ENCODE measurements around the gene ZSWIM8.
A peak's percentile ranks its signal among the peaks of the same experiment; 100 is the strongest.

The ZSWIM8 gene

DNA sequence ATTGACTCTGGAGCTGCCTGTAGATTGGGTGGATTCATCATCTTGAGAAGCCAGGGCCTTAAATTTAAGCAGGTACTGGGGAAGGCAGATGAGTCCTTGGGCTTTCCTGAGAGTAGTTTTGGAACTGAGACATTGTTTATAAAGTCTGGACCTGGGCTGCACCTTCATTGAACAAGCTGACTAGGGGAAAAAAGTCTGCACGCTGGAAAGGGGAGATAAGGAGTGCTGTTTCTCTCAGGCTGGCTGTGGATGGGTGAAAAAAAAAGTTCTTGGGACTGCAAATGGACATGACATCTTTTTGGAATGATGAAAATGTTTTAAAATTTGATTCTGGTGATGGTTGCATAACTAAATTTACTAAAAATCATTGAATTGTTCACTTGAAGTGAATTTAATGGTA, 29.2 kb upstream of the ZSWIM8 start:
- TF ChIP-seq, protein P1, sequence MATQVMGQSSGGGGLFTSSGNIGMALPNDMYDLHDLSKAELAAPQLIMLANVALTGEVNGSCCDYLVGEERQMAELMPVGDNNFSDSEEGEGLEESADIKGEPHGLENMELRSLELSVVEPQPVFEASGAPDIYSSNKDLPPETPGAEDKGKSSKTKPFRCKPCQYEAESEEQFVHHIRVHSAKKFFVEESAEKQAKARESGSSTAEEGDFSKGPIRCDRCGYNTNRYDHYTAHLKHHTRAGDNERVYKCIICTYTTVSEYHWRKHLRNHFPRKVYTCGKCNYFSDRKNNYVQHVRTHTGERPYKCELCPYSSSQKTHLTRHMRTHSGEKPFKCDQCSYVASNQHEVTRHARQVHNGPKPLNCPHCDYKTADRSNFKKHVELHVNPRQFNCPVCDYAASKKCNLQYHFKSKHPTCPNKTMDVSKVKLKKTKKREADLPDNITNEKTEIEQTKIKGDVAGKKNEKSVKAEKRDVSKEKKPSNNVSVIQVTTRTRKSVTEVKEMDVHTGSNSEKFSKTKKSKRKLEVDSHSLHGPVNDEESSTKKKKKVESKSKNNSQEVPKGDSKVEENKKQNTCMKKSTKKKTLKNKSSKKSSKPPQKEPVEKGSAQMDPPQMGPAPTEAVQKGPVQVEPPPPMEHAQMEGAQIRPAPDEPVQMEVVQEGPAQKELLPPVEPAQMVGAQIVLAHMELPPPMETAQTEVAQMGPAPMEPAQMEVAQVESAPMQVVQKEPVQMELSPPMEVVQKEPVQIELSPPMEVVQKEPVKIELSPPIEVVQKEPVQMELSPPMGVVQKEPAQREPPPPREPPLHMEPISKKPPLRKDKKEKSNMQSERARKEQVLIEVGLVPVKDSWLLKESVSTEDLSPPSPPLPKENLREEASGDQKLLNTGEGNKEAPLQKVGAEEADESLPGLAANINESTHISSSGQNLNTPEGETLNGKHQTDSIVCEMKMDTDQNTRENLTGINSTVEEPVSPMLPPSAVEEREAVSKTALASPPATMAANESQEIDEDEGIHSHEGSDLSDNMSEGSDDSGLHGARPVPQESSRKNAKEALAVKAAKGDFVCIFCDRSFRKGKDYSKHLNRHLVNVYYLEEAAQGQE (IDR thresholded peaks at IDR 0.05; ENCODE audit: low read depth), result no peak
- no peak for TF ChIP-seq ZBTB7A (IDR thresholded peaks at IDR 0.05; ENCODE audit: low read depth)
- TF ChIP-seq CEBPB (IDR thresholded peaks at IDR 0.05), result no peak

DNA sequence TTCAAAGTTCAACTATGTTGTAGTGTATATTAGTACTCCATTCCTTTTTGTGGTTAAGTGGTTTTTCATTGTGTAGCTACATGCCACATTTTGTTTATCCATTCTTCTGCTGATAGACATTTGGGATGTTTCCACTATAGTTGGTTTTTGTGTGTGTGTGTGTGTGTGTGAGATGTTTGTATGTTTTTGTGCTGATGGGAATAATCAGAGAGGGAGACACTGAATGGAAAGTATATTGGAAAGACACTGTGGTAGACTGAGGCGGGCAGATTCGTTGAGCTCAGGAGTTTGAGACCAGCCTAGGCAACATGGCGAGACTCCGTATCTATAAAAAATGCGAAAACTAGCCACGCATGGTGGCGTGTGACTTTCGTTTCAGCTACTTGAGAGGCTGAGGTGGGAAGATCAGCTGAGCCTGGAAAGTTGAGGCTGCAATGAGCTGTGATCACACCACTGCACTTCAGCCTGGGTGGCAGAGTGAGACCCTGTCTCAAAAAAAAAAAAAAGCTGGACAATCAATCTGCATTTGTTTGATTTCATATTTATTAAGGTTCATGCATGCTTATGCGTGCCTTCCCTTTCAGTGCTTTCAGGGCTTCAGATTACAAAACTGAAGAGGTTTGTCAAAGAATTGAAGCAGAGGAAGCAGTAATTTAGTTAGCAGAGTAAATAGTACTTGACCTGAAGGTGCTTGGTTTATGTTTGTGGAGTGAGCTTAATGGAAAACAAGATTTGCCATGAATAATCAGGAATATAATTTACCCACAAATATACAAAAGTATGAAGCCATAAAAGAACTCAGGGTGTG, 26.5 kb upstream of the ZSWIM8 start:
- TF ChIP-seq ZBTB7A (IDR thresholded peaks at IDR 0.05; ENCODE audit: low read depth) (no peak), EP300 (IDR thresholded peaks at IDR 0.05; ENCODE audit: borderline replicate concordance) (no peak), TEAD4 (IDR thresholded peaks at IDR 0.05) (no peak), RAD21 (IDR thresholded peaks at IDR 0.05; ENCODE audit: low read depth) (no peak), YY1 (IDR thresholded peaks at IDR 0.05; ENCODE audit: low read depth) (no peak), FOXM1 (IDR thresholded peaks at IDR 0.05; ENCODE audit: borderline replicate concordance, low read depth) (no peak)
- TF ChIP-seq, protein P2, sequence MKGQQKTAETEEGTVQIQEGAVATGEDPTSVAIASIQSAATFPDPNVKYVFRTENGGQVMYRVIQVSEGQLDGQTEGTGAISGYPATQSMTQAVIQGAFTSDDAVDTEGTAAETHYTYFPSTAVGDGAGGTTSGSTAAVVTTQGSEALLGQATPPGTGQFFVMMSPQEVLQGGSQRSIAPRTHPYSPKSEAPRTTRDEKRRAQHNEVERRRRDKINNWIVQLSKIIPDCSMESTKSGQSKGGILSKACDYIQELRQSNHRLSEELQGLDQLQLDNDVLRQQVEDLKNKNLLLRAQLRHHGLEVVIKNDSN (IDR thresholded peaks at IDR 0.05), result no peak
- TF ChIP-seq, protein P1 (IDR thresholded peaks at IDR 0.05; ENCODE audit: low read depth), result no peak

DNA sequence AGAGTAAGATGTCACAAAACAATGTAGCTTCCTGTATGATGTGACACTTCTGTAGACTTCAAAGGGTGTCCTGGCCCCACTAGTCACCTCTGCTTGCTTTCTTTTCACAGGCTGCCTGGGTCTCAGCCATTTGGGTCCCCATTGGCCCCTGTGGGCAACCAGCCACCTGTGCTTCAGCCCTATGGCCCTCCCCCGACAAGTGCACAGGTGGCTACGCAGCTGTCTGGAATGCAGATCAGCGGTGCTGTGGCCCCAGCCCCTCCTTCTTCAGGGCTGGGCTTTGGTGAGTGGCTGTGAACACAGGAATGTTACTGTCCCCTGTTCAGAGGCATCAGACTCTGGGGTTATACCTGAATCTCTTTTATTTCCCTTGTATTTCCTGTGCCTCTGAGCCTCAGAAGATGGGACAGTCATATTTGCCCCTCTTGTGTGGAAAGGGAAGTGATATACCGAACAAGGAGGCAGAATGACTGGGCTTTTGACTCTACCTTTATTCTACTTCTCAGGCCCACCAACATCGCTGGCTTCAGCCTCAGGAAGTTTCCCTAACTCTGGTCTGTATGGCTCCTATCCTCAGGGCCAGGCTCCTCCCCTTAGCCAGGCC, 25.8 kb upstream of the ZSWIM8 start:
- TF ChIP-seq TEAD4 (IDR thresholded peaks at IDR 0.05), result peak; percentile 49; the same call in 1 of the 2 replicates
- no peak for TF ChIP-seq NFIC (IDR thresholded peaks at IDR 0.05)

DNA sequence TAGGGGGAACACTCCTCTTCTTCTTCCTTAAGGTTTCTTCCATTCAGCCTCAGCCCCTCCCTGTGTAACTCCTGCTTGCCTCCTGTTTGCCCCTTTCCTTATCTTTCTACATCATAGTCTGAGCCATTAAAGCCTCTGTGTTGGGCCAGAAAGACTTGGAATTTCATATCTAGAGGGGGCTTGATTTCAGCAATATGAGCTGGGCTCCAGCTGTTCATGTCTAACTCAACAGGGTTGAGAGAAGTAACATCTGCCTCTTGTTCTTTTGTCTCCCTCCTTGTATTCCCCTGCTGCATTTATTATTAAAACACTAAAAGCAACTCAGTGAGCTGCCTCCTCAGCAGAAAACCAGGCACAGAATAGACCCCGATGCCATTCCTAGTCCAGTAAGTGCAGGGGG, 23.6 kb upstream of the ZSWIM8 start:
- TF ChIP-seq FOXM1 (IDR thresholded peaks at IDR 0.05; ENCODE audit: borderline replicate concordance, low read depth) (no peak), TEAD4 (IDR thresholded peaks at IDR 0.05) (no peak), EP300 (IDR thresholded peaks at IDR 0.05; ENCODE audit: borderline replicate concordance) (no peak), CEBPB (IDR thresholded peaks at IDR 0.05) (no peak), YY1 (IDR thresholded peaks at IDR 0.05; ENCODE audit: low read depth) (no peak), ZBTB7A (IDR thresholded peaks at IDR 0.05; ENCODE audit: low read depth) (no peak), NFIC (IDR thresholded peaks at IDR 0.05) (no peak), CREB1 (IDR thresholded peaks at IDR 0.05; ENCODE audit: low read depth) (no peak), EGR1 (IDR thresholded peaks at IDR 0.05) (no peak)
- TF ChIP-seq, protein P3, sequence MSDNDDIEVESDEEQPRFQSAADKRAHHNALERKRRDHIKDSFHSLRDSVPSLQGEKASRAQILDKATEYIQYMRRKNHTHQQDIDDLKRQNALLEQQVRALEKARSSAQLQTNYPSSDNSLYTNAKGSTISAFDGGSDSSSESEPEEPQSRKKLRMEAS (IDR thresholded peaks at IDR 0.05), result no peak
- TF ChIP-seq, protein P2 (IDR thresholded peaks at IDR 0.05), result no peak
- TF ChIP-seq, protein P1 (IDR thresholded peaks at IDR 0.05; ENCODE audit: low read depth), result no peak

DNA sequence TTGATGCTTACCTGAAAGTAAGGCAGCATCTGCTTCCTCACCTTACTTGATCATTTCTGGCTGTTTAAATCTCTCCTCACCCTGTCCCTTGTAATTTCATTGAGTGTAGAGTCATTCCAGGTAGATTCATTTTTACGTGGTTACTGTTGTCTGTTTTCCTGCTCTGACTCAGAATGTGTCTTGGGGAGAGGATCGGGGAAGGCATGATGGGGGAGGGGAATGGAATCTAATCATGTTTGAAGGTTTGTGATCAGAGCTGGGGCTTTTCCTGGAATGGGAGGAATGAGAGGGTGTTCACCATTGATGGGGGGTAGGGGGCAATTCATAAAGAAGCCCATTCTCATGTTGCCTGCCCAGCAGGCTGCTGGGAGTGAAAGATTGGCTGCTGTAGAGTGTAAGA, 22.5 kb upstream of the ZSWIM8 start:
- no peak for TF ChIP-seq EGR1 (IDR thresholded peaks at IDR 0.05)
- no peak for TF ChIP-seq CREB1 (IDR thresholded peaks at IDR 0.05; ENCODE audit: low read depth)
- TF ChIP-seq TEAD4 (IDR thresholded peaks at IDR 0.05), result no peak
- TF ChIP-seq, protein P1 (IDR thresholded peaks at IDR 0.05; ENCODE audit: low read depth), result no peak
- no peak for TF ChIP-seq FOXM1 (IDR thresholded peaks at IDR 0.05; ENCODE audit: borderline replicate concordance, low read depth)
- TF ChIP-seq ZBTB7A (IDR thresholded peaks at IDR 0.05; ENCODE audit: low read depth), result no peak
- TF ChIP-seq, protein P2 (IDR thresholded peaks at IDR 0.05), result no peak
- TF ChIP-seq EP300 (IDR thresholded peaks at IDR 0.05; ENCODE audit: borderline replicate concordance), result no peak
- no peak for TF ChIP-seq NFIC (IDR thresholded peaks at IDR 0.05)
- TF ChIP-seq, protein P3 (IDR thresholded peaks at IDR 0.05), result no peak
- no peak for TF ChIP-seq TAF1 (IDR thresholded peaks at IDR 0.05; ENCODE audit: low read depth)
- no peak for TF ChIP-seq TCF12 (IDR thresholded peaks at IDR 0.05; ENCODE audit: low read depth)
- TF ChIP-seq CEBPB (IDR thresholded peaks at IDR 0.05), result no peak
